T-helper 2 cell treated with Interferon-gamma antibody and Interleukin-4, amounts not matched to agents 100 ng/mL and 5 ng/mL, for 36 hours (primary cell): ENCODE data around the gene BAIAP2L1. TPM values are rescaled to one million over a fixed set of nuclear protein-coding genes. Genes with fewer than 3 reads are reported as not detected.

Experiments
- intact Hi-C: fragments of 100-400 bp; cut with micrococcal nuclease; formaldehyde crosslinking; loops from one replicate; pipeline ENCODE4 v1.15.1; 2023
- total RNA-seq: library from RNA; stranded (reverse); gene quantifications from 2 replicates; pipeline ENCODE4 v1.2.3, GENCODE V29; 2022

The BAIAP2L1 gene
- total RNA-seq, 1 donor from 2014 or later, result 1.1 TPM

DNA sequence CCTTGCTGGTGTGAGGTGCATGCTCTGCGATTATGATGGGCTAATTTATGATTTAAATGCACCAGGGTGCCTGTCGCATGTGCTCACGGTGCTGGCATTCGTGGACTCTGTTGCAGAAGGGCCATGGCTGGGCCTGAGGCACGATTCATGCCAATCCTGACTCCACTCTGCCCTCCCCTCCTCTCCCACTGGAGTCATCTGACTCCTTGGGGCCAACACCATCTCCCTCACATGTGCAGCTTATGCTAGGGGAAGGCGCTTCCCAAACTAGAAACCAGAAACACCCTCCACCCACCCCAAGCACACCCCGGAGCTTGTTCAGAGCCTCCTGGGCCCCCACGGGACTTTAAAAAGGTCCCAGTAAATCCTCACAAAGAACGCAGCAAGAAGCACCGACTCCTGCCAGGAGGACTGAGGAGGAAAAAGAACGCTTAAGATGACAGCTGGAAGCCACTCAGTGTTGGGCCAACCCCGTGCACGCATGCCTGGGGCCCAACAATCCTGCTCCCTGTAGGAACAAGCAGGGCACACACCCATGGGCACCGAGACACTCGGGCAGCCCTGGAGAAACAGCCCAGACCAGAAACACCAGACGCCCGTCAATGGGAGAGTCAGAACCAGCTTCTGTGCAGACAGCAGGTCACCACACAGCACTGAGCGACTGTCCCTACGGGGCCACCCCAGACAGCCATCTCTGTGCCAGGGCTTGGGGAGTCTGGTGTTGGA is 105.3 kb downstream of the BAIAP2L1 start:
- intact Hi-C loops, result no loop called here

DNA sequence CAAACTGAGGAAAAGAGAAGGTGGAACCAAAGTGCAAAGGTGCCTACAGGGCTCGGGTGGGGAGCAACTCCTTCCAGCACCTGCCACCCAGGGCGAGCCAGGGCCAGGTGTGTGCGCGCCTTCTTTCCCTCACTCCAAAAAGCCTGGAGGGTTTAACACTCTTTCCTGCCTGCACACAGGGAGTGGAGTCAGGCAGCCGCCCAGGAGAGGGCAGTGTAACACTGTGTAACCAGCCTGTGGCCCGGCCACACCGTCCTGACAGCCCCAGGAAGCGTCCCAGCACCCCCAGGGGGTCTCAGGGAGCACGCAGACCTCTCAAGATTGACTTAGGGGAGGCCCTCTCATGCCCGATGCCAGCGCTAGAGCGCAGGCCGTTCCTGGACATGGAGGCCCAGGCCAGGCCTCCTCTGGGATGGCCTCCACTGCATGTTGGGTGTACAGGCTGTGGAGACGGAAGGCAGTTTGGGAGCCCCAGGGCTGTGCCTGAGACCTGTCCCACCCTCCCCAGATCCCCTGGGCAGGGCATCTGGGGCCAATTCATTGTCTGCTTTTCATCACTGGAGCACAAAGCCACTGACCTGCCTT is 106.0 kb downstream of the BAIAP2L1 start:
- intact Hi-C loops, result no loop called here

DNA sequence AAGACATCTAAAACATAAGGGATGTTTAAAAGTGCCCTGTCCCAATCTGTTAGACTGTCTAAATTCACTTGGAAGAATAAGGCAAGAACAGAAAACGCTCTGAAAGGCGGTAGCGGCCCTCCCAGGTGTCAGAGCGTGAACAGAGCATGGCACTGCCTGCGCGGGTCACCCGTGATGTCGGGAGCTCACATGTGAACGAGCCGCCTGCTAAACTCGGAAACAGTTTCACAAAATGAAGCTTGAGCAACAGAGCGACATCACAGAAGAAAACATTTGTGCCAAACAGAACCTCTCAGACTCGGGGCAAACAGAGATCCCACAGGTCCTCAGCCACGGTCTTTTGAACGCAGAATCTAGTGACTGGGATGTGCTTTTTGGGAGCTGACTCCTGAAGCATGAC is 106.6 kb downstream of the BAIAP2L1 start:
- intact Hi-C loops, result no loop called here

DNA sequence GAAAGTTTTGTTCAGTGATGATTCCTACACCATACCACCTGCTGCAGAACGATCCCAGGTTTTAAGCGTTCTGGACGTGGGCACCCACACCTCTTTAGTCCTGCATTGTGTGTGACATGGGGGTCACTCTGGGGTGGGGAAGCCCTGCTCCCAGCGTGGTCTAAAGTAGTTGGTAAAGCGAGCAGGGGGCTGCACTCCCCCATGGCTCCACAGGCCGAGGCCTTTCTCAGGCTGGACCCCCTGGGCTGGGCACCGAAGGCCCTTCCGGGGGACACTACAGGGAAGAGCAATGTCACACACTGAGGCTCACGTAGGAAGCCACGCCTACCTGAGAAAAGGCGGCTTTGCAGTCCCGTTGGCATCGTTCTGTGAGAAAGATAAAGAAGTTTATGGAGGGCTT is 107.1 kb downstream of the BAIAP2L1 start:
- intact Hi-C loops, result no loop called here

DNA sequence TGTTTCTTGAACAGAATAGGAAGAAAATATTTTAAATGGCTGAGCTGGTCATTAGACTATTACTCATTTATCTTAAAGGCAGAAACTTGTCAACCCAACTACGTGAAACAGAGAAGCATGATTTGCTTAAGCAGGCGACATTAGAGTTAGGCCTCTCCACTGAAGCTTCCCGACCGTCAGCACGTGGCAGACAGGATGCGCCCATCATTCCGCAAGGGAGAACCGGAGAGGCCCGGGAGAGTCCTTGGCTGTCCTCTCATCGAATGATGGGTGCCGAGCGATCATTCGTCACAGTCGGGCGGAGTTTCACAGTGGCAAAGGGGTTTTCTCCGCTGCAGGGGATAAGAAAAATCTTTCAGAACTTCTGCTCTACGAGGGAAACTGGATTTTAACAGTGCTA is 107.6 kb downstream of the BAIAP2L1 start:
- intact Hi-C loops, result no loop called here

GRCh38 chr7:98291717-98292116 is 109.2 kb downstream of the BAIAP2L1 start:
- intact Hi-C loops, result no loop called here

DNA sequence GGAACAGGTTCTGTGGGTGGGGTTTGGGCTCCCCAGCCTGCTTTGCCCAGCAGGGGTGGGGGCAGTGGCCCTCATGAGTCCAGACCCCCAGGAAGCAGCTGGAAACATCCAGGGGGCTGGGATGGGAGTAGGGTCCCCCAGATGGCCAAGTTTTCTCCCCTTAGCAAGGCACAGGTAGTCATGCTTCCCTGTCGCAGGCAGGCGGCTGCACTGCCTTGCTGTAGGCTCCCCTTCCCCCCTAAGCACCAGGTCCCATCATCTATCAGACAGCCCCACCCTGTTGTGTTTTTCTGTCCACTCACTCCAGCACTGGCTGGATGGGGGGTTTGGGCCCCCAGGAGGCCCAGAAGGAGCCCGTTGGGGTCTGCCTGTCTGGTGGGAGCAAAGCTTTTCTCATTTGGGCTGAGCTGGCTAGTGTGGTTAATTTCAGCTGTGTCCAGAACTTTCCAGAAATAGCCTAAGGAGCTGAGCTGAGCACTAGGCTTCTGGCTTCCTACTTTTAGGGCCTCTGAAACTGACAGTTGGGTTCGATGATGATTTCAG is 111.5 kb downstream of the BAIAP2L1 start:
- intact Hi-C loops, result no loop called here

DNA sequence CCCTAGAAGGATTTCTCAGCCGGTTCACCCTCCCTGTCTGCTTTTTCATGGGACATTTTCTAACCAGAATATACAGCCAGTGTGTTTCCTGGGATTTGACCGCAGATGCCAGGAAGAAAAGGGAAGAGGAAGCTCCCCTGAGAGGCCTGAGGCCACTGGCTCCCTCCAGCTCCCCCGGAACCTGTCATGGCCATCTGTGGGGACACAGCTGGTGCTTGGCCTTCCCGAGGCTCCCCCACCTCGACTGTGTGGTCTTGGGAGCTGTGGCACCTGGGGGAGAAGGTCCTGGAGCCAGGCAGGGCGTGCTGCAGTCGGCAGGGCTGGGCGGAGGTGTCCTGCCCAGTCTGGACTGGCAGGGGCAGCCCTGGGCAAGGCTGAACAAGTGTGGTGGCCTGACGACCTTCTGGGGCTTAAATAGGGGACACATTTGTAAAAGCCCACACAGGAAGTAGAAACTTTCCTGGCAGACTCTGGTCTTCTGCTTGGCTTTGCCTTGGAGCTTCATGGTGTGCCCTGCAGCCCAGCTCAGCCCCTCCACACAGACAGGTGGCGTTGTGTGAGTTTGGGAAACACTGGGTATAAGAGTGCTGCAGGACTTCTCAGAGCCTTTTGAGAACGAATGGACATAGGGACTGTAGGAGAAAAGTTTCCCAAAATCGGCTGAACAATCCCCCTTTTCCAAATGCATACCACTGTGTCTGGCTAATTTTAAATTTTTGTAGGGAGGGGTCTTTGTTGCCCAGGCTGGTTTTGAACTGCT is 112.6 kb downstream of the BAIAP2L1 start:
- intact Hi-C loops, result no loop called here

DNA sequence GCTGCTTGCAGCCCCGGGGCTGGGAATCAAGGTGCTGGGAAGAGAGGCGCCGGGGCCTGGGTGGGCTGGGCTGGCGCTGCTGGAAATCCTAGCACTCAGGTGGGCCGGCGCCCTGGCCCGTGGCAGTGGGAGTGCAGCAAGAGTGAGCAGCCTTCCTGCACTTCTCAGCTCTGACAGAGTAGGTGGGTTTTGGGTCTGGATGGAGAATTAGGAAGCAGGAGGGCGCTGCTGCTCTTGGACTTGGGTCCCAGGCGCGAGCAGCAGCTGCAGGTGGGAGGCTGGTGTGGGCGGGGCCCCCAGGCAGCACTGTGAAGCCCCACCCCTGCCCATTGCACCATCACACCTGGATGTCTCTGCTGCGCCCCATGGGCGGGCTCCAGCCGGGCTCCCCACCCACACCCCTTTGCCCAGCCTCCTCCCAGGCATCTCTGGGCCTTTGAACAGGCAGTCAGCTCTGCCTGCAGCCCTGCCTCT is 113.4 kb downstream of the BAIAP2L1 start:
- intact Hi-C loops, result no loop called here

DNA sequence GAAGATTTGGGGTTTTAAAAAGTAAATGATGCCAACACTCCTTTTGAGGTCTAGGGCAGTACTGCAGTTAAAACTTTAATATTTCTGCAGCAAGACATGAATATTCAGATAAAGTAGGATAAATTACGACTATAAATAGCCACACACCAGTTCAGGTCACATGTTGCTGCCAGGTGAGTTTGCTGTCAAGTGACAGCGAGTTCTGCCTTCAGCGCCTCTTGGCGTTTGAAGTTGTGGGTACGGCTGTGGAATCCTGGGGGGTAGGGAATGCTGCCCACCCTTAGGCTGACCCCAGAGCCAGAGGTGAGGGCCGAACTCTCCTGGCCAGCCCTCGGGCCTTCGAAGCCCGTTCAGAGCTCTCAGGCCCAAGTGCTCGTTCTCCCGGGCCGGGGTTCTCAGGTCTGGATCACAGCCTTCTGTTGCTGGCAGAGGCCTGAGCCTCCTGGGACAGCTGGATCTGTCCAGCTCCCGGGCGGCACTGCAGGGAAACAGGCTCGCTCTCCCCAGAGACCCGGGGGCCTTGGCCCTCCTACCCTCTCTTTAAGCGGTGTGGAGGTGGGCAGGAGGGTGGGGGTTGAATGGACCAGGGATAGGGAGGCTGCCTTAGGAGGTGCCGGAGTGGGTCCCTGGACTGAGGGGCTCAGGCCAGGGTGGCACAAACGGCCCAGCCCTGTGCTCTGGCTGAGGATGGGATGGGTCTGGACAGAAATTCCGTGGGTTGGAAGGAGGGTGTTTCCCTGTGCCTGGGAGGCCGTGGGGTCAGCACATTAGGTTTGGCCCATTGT is 114.0 kb downstream of the BAIAP2L1 start:
- intact Hi-C loops, result no loop called here

DNA sequence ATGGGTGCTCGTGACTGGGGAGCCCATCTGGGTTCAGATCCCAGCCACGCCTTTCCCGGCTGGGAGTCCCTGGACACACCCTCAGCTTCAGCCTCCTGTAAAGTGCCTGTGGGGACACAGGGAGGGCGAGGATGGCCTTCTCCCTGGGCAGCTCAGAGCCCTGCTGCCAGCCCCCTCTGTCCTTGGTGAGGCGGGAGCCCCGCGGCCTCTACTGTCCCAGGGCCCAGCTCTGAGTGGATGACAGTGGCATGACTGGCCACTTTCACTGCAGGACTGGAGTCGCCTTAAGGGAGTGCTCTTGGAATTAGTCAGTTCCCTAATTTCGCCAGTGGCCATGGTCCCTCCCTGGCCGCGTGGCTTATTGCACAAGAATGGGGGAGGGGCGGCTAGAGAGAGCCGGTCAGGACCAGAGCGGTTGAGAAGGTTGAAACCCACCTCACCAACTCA is 114.8 kb downstream of the BAIAP2L1 start:
- intact Hi-C loops, result no loop called here

- intact Hi-C loops, result no loop called here
Observed at GRCh38 chr7:98285157-98286092, 115.5 kb downstream of the BAIAP2L1 start.

DNA sequence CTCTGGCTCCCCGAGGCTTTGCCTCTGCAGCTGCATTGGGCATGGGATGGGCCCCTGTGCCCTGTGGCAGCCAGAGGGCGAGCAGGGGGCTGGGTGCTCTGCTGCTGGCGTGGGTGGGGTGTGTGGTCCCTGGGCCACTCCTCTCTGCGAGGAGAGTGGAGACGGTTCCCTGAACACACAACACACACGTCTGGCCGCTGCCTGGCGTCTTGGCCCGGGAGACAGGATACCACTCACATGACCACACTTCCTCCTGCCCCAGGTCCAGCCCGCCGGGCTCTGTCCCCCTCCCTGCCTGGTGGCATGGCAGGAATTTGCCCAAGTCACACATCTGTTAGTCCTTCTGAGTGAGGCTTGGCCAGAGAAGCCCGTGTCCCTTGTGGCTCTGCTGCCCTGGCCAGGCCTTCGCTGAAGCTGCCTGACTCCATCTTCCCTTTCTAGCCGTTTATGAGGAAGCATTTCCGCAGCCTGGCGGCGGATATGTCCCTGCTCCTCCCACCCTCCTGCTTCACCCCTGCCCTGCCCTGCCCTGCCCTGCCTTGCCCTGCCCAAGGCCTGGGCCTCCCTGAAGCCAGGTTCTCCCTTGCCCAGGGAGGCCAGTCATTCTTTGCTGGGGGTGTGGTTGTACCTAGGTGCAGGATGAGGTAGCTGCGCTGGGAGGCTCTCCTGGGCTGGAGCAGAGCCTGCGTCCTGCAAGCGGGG is 116.4 kb downstream of the BAIAP2L1 start:
- intact Hi-C loops, result loop anchor here (5.0 kb wide), 3 partner anchors 82 to 858 kb away; partner anchors contain the start of gene SMURF1

DNA sequence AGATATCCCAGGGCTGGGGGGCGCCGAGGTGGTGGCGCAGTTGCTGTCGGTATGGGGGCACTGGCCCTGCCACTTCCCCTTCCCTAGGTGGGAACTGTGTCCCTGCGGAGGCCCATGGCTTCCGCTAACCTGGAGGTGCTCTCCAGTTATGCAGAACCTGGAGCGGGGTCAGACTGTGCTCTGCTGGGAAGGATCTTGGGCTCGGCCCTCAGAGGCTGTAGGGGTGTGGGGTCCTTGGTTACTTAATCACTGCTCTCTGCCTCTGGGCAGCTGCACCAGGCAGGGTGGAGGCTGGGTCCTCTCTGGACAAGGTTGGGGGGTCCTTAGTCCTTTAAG is 117.0 kb downstream of the BAIAP2L1 start:
- intact Hi-C loops, result loop anchor here (5.0 kb wide), 3 partner anchors 82 to 858 kb away; partner anchors contain the start of gene SMURF1

DNA sequence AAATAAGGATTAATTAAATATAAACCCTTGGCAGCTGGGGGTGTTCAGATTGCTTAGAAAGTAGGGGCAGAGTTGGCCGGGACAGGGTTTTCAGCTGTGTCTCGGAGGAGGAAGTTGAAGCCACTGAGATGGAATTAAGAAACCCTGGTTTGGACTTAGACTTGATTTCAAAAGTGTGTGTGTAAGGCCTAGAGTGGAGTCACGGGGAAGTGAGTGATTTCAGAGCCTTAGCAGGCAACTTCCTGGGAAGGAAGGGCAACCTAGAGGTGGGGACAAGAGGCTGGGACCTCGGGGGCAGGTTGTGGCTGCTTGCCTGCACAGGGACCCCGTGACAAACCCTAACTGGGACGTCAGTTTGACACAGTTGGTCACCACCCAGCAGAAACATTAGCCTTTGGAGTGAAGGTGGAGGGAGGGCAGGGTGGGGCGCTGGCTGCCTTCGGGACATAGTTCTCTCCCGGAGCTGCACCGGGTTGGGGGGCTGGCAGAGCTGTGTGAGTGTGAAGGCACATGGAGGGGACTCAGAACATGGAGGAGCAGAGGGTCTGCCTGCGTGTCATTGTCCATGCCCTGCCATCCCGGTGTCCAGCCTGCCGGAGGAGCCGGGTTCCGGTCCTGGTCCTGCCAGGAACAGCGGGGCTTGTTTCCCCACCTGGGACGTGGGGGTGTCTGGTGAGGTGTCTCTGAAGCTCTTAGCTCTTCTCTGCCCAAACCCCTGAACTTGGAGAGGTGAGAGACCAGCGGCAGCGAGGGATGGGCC is 117.6 kb downstream of the BAIAP2L1 start:
- intact Hi-C loops, result loop anchor here (5.0 kb wide), 3 partner anchors 81 to 859 kb away; partner anchors contain the start of gene SMURF1

DNA sequence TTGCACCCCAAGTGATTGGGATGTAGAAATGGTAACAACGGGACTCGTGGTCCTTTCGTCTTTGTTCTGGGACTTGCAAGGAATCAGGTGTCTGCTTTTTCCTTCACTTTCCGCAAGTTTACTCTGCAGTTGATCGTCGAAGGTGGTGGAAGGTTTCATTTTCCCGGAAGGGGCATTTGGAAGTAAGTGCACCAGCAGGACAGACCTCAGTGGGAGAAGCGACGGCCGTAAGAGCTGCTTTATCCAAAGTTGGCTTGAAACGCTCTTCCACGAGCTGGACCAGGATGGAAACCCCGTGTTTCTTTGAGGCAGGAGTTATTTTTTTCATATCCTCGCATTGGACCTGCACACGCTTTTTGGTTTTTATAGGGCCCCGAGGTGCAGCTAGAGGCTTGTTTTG is 118.2 kb downstream of the BAIAP2L1 start:
- intact Hi-C loops, result loop anchor here (5.0 kb wide), 3 partner anchors 80 to 860 kb away; partner anchors contain the start of gene SMURF1

- intact Hi-C loops, result loop anchor here (1.0 to 5.0 kb wide), 7 partner anchors 30 to 860 kb away; partner anchors contain the start of genes BAIAP2L1, LMTK2, SMURF1 and TECPR1
Observed at GRCh38 chr7:98281757-98282606, 118.9 kb downstream of the BAIAP2L1 start.
